Brain microvascular endothelial cell (primary cell): ENCODE results near the gene TMEM132D.
A peak's percentile ranks its signal among the peaks of the same experiment; 100 is the strongest.

ENCODE experiments used
- DNase-seq: peaks from one replicate; pipeline ENCODE4 v3.0.0-alpha.2; 2020
- H3K27ac ChIP-seq: fragments of 250-450 bp; sonication (Bioruptor Pico); 2 replicates; pipeline ENCODE4 v1.5.1; 2020; ENCODE audit warnings: mild to moderate bottlenecking, moderate library complexity
- H3K27me3 ChIP-seq: fragments of 250-450 bp; sonication (Bioruptor Pico); replicated peaks from 2 replicates; pipeline ENCODE4 v1.5.1; 2020; ENCODE audit warnings: mild to moderate bottlenecking
- H3K36me3 ChIP-seq: fragments of 250-450 bp; sonication (Bioruptor Pico); replicated peaks from 2 replicates; pipeline ENCODE4 v1.5.1; 2020; ENCODE audit warnings: mild to moderate bottlenecking
- H3K4me3 ChIP-seq: 2 replicates; pipeline ENCODE4 v1.5.1; 2011; ENCODE audit warnings: low read depth, mild to moderate bottlenecking, control low read depth, low read length, moderate library complexity
- in situ Hi-C: cut with HindIII; loops from 2 replicates; pipeline ENCODE4 v1.10.0; 2017; ENCODE audit warnings: low sequenced_read_pairs, low pct_ligation_motif_present
- TF ChIP-seq, protein P1 (sequence below): IDR thresholded peaks from 2 replicates; pipeline ENCODE4 v1.5.1; 2011; ENCODE audit warnings: low read depth, mild to moderate bottlenecking, moderate library complexity, low read length, control low read depth, inconsistent platforms; ENCODE audit errors: missing control alignments

Gene TMEM132D

GRCh38 chr12:129659961-129660622 is 243.7 kb downstream of the TMEM132D start:
- Histone ChIP-seq H3K36me3 (no peaks in the 10 kb centered on the region), H3K27me3 (no peaks in the 10 kb centered on the region), H3K4me3 (no peak overlapping the region), H3K27ac (no peak overlapping the region)
- in situ Hi-C loops, result no loop called here
- TF ChIP-seq, protein P1, sequence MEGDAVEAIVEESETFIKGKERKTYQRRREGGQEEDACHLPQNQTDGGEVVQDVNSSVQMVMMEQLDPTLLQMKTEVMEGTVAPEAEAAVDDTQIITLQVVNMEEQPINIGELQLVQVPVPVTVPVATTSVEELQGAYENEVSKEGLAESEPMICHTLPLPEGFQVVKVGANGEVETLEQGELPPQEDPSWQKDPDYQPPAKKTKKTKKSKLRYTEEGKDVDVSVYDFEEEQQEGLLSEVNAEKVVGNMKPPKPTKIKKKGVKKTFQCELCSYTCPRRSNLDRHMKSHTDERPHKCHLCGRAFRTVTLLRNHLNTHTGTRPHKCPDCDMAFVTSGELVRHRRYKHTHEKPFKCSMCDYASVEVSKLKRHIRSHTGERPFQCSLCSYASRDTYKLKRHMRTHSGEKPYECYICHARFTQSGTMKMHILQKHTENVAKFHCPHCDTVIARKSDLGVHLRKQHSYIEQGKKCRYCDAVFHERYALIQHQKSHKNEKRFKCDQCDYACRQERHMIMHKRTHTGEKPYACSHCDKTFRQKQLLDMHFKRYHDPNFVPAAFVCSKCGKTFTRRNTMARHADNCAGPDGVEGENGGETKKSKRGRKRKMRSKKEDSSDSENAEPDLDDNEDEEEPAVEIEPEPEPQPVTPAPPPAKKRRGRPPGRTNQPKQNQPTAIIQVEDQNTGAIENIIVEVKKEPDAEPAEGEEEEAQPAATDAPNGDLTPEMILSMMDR, result no peak
- DNase-seq, result peak; percentile 51

- Histone ChIP-seq H3K27ac (no peak overlapping the region), H3K36me3 (no peaks in the 10 kb centered on the region), H3K27me3 (no peaks in the 10 kb centered on the region), H3K4me3 (no peak overlapping the region)
- in situ Hi-C loops, result no loop called here
- TF ChIP-seq, protein P1, result no peak
- DNase-seq, result no peak
Measured at GRCh38 chr12:129657179-129657578, 246.6 kb downstream of the TMEM132D start.

DNA sequence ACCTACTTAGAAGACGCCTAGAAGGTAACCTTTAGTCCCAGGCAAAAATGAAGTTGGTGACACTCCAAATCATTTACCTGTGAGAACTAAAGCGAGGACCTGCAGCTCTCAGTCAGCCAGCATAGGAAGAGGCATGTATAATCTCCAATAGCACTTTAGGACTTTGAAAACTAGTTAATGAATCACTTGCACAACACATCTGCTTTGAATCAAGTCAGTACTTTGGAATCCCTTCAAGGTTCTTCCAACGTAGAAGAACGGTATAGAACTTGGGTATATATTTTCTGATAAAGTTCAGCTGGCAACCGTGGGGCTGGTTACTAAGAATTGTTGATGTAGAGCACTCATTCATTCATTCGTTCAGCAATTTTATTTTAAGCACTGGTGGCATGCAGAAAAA is 251.9 kb downstream of the TMEM132D start:
- Histone ChIP-seq H3K27ac (no peak overlapping the region), H3K4me3 (no peak overlapping the region), H3K27me3 (no peaks in the 10 kb centered on the region), H3K36me3 (no peaks in the 10 kb centered on the region)
- no peak for DNase-seq
- TF ChIP-seq, protein P1, result no peak
- in situ Hi-C loops, result no loop called here

- in situ Hi-C loops, result no loop called here
- H3K27ac ChIP-seq, result no peak overlapping the region
- no peaks in the 10 kb centered on the region for H3K36me3 ChIP-seq
- no peak for DNase-seq
- no peaks in the 10 kb centered on the region for H3K27me3 ChIP-seq
- TF ChIP-seq, protein P1, result no peak
- H3K4me3 ChIP-seq, result no peak overlapping the region
Measured at GRCh38 chr12:129641926-129642325, 261.9 kb downstream of the TMEM132D start.

DNA sequence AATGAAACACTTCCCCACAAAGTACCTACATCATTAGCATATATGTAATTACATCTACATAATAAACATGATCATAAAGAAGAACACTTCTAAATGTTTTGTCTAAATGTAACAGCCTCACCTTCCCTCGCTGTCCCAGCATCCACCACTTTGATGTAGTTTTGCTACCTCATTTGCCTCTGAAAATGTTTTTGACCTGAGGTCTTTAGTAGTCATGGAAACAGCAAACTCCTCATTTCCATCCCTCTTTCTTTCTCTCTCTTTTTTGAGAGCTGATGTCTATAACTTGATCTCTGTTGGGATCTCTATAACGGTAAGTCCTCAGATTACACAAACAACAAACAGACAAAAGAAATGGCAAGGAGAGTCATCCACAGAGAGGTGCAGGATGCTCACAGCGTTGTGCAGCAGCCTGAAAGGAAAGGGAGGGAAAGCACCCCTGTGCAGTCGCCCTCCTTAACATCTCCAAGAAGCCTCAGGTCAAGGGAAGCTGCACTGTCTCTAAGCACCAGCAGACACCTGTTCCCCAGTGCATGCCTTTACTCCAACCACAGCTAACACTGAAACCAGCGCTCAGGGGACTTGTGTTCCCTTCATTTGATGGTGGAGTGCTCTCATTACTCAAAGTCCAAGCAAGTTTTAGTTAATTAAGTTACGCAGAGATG is 268.7 kb downstream of the TMEM132D start:
- in situ Hi-C loops, result no loop called here

More for the DNA sequence above, 268.7 kb downstream of the TMEM132D start:
- Histone ChIP-seq H3K27ac (no peak overlapping the region), H3K36me3 (no peaks in the 10 kb centered on the region), H3K4me3 (no peak overlapping the region), H3K27me3 (no peaks in the 10 kb centered on the region)
- DNase-seq, result no peak
- TF ChIP-seq, protein P1, result no peak
